Vagina (tissue), 2 donors: ENCODE measurements around the gene TNFSF13. TPM values are rescaled to one million over a fixed set of nuclear protein-coding genes. Genes with fewer than 3 reads are reported as not detected.
A peak's percentile ranks its signal among the peaks of the same experiment; 100 is the strongest.

Source experiments
- DNase-seq, 2 donors: peaks; one replicate each; pipeline ENCODE4 v3.0.0-alpha.2; 2017; ENCODE audit errors: extremely low spot score in 2 of 2
- H3K27ac ChIP-seq: fragments of 200-600 bp; sonication (generic); one replicate; pipeline ENCODE4 v1.5.1; 2019
- H3K27me3 ChIP-seq: fragments of 200-600 bp; sonication (generic); one replicate; pipeline ENCODE4 v1.5.1; 2019
- H3K36me3 ChIP-seq, 2 donors: fragments of 200-600 bp; sonication (generic); one replicate each; pipeline ENCODE4 v1.5.1; 2017 to 2019
- H3K4me1 ChIP-seq: fragments of 200-600 bp; sonication (generic); one replicate; pipeline ENCODE4 v1.5.1; 2019
- H3K4me3 ChIP-seq, 2 donors: fragments of 200-600 bp; sonication (generic); 1 replicate in 1 of 2; 2 replicates in 1 of 2; pipeline ENCODE4 v1.5.1; 2016 to 2019
- H3K9me3 ChIP-seq: fragments of 200-600 bp; sonication (generic); one replicate; pipeline ENCODE4 v1.5.1; 2019
- CTCF ChIP-seq, 3 experiments: fragments of 450-650 bp in 2 of 3; fragments of 200-600 bp in 1 of 3; sonication (generic) in 1 of 3; IDR thresholded peaks; one replicate each; pipeline ENCODE4 v1.5.1; 2017 to 2019; ENCODE audit warnings: antibody characterized with exemption in 3 of 3, mild to moderate bottlenecking in 2 of 3, moderate library complexity in 2 of 3
- POLR2A ChIP-seq, 2 donors: fragments of 450-650 bp; IDR thresholded peaks; one replicate each; pipeline ENCODE4 v1.6.1; 2017; ENCODE audit warnings: antibody characterized with exemption in 2 of 2, mild to moderate bottlenecking in 2 of 2, moderate library complexity in 2 of 2
- POLR2AphosphoS5 ChIP-seq, 2 donors: sonication (generic); formaldehyde crosslinking; IDR thresholded peaks; one replicate each; pipeline ENCODE4 v1.9.0; 2017; ENCODE audit warnings: antibody characterized with exemption in 2 of 2, mild to moderate bottlenecking in 2 of 2, low read depth in 1 of 2; ENCODE audit not compliant: insufficient read depth in 1 of 2
- intact Hi-C: fragments of 100-400 bp; cut with DNase I; formaldehyde crosslinking; loops from one replicate; pipeline ENCODE4 v1.15.1; 2023
- total RNA-seq: library from RNA; depleted of rRNA; stranded (reverse); fragments of >200 nt; gene quantifications from one replicate; pipeline ENCODE4 v1.2.3, GENCODE V29; 2016

The TNFSF13 gene
- total RNA-seq, 1 donor from 2014 or later, result 20.1 TPM

GRCh38 chr17:7572588-7573323 is 14.2 kb downstream of the TNFSF13 start:
- no peak for TF ChIP-seq CTCF (IDR thresholded peaks at IDR 0.05)
- peak; percentile 79 to 98 for TF ChIP-seq POLR2A (IDR thresholded peaks at IDR 0.05)
- TF ChIP-seq POLR2AphosphoS5 (IDR thresholded peaks at IDR 0.05; ENCODE audit: insufficient read depth in 1 of 2, low read depth in 1 of 2), result peak; percentile 99
- peaks cover 6 to 57% of the 10 kb centered on the region in 2 donors for H3K36me3 ChIP-seq
- H3K4me1 ChIP-seq, result peaks cover 32% of the 10 kb centered on the region
- peak; percentile 100 for DNase-seq
- no peaks in the 10 kb centered on the region for H3K9me3 ChIP-seq
- H3K27ac ChIP-seq, result peak overlapping the region; percentile 99
- intact Hi-C loops, result no loop called here
- H3K4me3 ChIP-seq, result peak overlapping the region; percentile 97 to 100
- no peaks in the 10 kb centered on the region for H3K27me3 ChIP-seq

GRCh38 chr17:7573324-7574080 is 15.0 kb downstream of the TNFSF13 start:
- no peaks in the 10 kb centered on the region for H3K9me3 ChIP-seq
- DNase-seq, result peak in 1 of 2 donors; percentile 95
- H3K4me1 ChIP-seq, result peaks cover 32% of the 10 kb centered on the region

GRCh38 chr17:7574176-7574953 is 15.8 kb downstream of the TNFSF13 start:
- no peaks in the 10 kb centered on the region for H3K9me3 ChIP-seq
- intact Hi-C loops, result no loop called here
- peaks cover 6 to 70% of the 10 kb centered on the region in 2 donors for H3K36me3 ChIP-seq
- TF ChIP-seq POLR2A (IDR thresholded peaks at IDR 0.05) (no peak), CTCF (IDR thresholded peaks at IDR 0.05) (no peak), POLR2AphosphoS5 (IDR thresholded peaks at IDR 0.05; ENCODE audit: insufficient read depth in 1 of 2, low read depth in 1 of 2) (no peak)
- H3K4me3 ChIP-seq, result peak overlapping the region; percentile 97 to 100
- peak in 1 of 2 donors; percentile 88 for DNase-seq
- peaks cover 41% of the 10 kb centered on the region for H3K4me1 ChIP-seq
- peak overlapping the region; percentile 99 for H3K27ac ChIP-seq
- no peaks in the 10 kb centered on the region for H3K27me3 ChIP-seq

More at GRCh38 chr17:7573324-7574080, 15.0 kb downstream of the TNFSF13 start:
- TF ChIP-seq CTCF (IDR thresholded peaks at IDR 0.05) (no peak), POLR2AphosphoS5 (IDR thresholded peaks at IDR 0.05; ENCODE audit: insufficient read depth in 1 of 2, low read depth in 1 of 2) (peak; percentile 29 to 88), POLR2A (IDR thresholded peaks at IDR 0.05) (no peak)
- peaks cover 6 to 65% of the 10 kb centered on the region in 2 donors for H3K36me3 ChIP-seq
- no peaks in the 10 kb centered on the region for H3K27me3 ChIP-seq
- H3K4me3 ChIP-seq, result peak overlapping the region; percentile 97 to 100
- H3K27ac ChIP-seq, result peak overlapping the region; percentile 99
- intact Hi-C loops, result no loop called here

GRCh38 chr17:7575481-7575883 is 16.9 kb downstream of the TNFSF13 start:
- Histone ChIP-seq H3K4me3 (no peak overlapping the region), H3K4me1 (peaks cover 52% of the 10 kb centered on the region), H3K27me3 (no peaks in the 10 kb centered on the region), H3K27ac (no peak overlapping the region), H3K9me3 (no peaks in the 10 kb centered on the region), H3K36me3 (peaks cover 6 to 59% of the 10 kb centered on the region in 2 donors)
- TF ChIP-seq CTCF (IDR thresholded peaks at IDR 0.05), result no peak
- TF ChIP-seq POLR2AphosphoS5 (IDR thresholded peaks at IDR 0.05; ENCODE audit: insufficient read depth in 1 of 2, low read depth in 1 of 2), result no peak
- no peak for TF ChIP-seq POLR2A (IDR thresholded peaks at IDR 0.05)
- DNase-seq, result peak in 1 of 2 donors; percentile 64
- intact Hi-C loops, result loop anchor here (5.0 kb wide), 1 partner anchor 267 kb away; no protein-coding TSS in a partner anchor
